Mucosa of rectum (tissue), 2 donors: ENCODE data around the gene MPI.
A peak's percentile ranks its signal among the peaks of the same experiment; 100 is the strongest.

Experiments used
- H3K27ac ChIP-seq, 2 donors: one replicate each; pipeline ENCODE4 v1.7.0; 2013; ENCODE audit warnings: inconsistent platforms in 2 of 2, low read depth in 2 of 2, low read length in 2 of 2
- H3K27me3 ChIP-seq, 2 donors: one replicate each; pipeline ENCODE4 v1.7.0; 2013; ENCODE audit warnings: low read length in 2 of 2; ENCODE audit not compliant: control insufficient read depth in 2 of 2, insufficient read depth in 2 of 2
- H3K36me3 ChIP-seq, 2 donors: one replicate each; pipeline ENCODE4 v1.7.0; 2013; ENCODE audit warnings: low read length in 2 of 2; ENCODE audit not compliant: control insufficient read depth in 2 of 2, insufficient read depth in 2 of 2
- H3K4me1 ChIP-seq, 2 donors: one replicate each; pipeline ENCODE4 v1.7.0; 2013; ENCODE audit warnings: low read length in 2 of 2, mild to moderate bottlenecking in 1 of 2; ENCODE audit not compliant: control insufficient read depth in 2 of 2, insufficient read depth in 2 of 2
- H3K4me3 ChIP-seq, 2 donors: one replicate each; pipeline ENCODE4 v1.7.0; 2013; ENCODE audit warnings: low read length in 2 of 2
- H3K9ac ChIP-seq, 2 donors: one replicate each; pipeline ENCODE4 v1.7.0; 2013; ENCODE audit warnings: low read length in 2 of 2, low read depth in 1 of 2, mild to moderate bottlenecking in 1 of 2
- H3K9me3 ChIP-seq, 2 donors: one replicate each; pipeline ENCODE4 v1.7.0; 2013; ENCODE audit warnings: low read length in 2 of 2; ENCODE audit not compliant: control insufficient read depth in 2 of 2
- donor health status: healthy.
- donor health status: Normal muscosa, but diverticular disease.

Gene MPI

GRCh38 chr15:74901612-74902063 lies 11.8 kb downstream of the MPI start:
- H3K4me1 ChIP-seq = peaks cover 20 to 24% of the 10 kb centered on the region in 2 donors
- peak overlapping the region in 1 of 2 donors; percentile 26 for H3K27ac ChIP-seq
- peaks cover 41 to 56% of the 10 kb centered on the region in 2 donors for H3K36me3 ChIP-seq
- H3K27me3 ChIP-seq = no peaks in the 10 kb centered on the region
- H3K9ac ChIP-seq = no peak overlapping the region
- no peak overlapping the region for H3K4me3 ChIP-seq
- no peaks in the 10 kb centered on the region for H3K9me3 ChIP-seq

GRCh38 chr15:74902295-74903075 lies 12.6 kb downstream of the MPI start:
- Histone ChIP-seq H3K4me1 (peaks cover 23 to 30% of the 10 kb centered on the region in 2 donors), H3K27ac (no peak overlapping the region), H3K9ac (peak overlapping the region in 1 of 2 donors; percentile 8), H3K36me3 (peaks cover 38 to 51% of the 10 kb centered on the region in 2 donors), H3K9me3 (no peaks in the 10 kb centered on the region), H3K27me3 (no peaks in the 10 kb centered on the region), H3K4me3 (no peak overlapping the region)

GRCh38 chr15:74903676-74904075 lies 13.8 kb downstream of the MPI start:
- no peak overlapping the region for H3K27ac ChIP-seq
- no peak overlapping the region for H3K9ac ChIP-seq
- peaks cover 38 to 45% of the 10 kb centered on the region in 2 donors for H3K36me3 ChIP-seq
- H3K4me1 ChIP-seq = peaks cover 24 to 31% of the 10 kb centered on the region in 2 donors
- no peaks in the 10 kb centered on the region for H3K9me3 ChIP-seq
- no peaks in the 10 kb centered on the region for H3K27me3 ChIP-seq
- H3K4me3 ChIP-seq = no peak overlapping the region

GRCh38 chr15:74904190-74904805 lies 14.5 kb downstream of the MPI start:
- Histone ChIP-seq H3K9me3 (no peaks in the 10 kb centered on the region), H3K4me3 (no peak overlapping the region), H3K27ac (no peak overlapping the region), H3K27me3 (no peaks in the 10 kb centered on the region), H3K4me1 (peaks cover 24 to 31% of the 10 kb centered on the region in 2 donors), H3K9ac (no peak overlapping the region), H3K36me3 (peaks cover 32 to 39% of the 10 kb centered on the region in 2 donors)

- no peaks in the 10 kb centered on the region for H3K9me3 ChIP-seq
- H3K27ac ChIP-seq = peak overlapping the region; percentile 87 to 92
- H3K36me3 ChIP-seq = peaks cover 22 to 26% of the 10 kb centered on the region in 2 donors
- peaks cover 24 to 31% of the 10 kb centered on the region in 2 donors for H3K4me1 ChIP-seq
- H3K4me3 ChIP-seq = peak overlapping the region; percentile 80 to 90
- H3K9ac ChIP-seq = peak overlapping the region; percentile 85 to 97
- no peaks in the 10 kb centered on the region for H3K27me3 ChIP-seq
Measured at GRCh38 chr15:74906067-74906449, 16.2 kb downstream of the MPI start.

- H3K9me3 ChIP-seq = no peaks in the 10 kb centered on the region
- peaks cover 20 to 28% of the 10 kb centered on the region in 2 donors for H3K36me3 ChIP-seq
- no peaks in the 10 kb centered on the region for H3K27me3 ChIP-seq
- peak within 1 kb of the TSS; percentile 85 to 97 for H3K9ac ChIP-seq
- peak within 1 kb of the TSS; percentile 87 to 92 for H3K27ac ChIP-seq
- H3K4me3 ChIP-seq = peak within 1 kb of the TSS; percentile 80 to 90
- H3K4me1 ChIP-seq = peaks cover 21 to 27% of the 10 kb centered on the region in 2 donors
Measured at GRCh38 chr15:74906450-74907162, 16.8 kb downstream of the MPI start, which contains the start of gene FAM219B. Gene FAM219B, minus strand, starts transcription at chr15:74906851. Its CDS starts 51 bp downstream, at chr15:74906800.

GRCh38 chr15:74907163-74907870 lies 17.5 kb downstream of the MPI start:
- H3K36me3 ChIP-seq = peaks cover 24 to 25% of the 10 kb centered on the region in 2 donors
- H3K27me3 ChIP-seq = no peaks in the 10 kb centered on the region
- H3K4me1 ChIP-seq = peaks cover 21 to 22% of the 10 kb centered on the region in 2 donors
- H3K9ac ChIP-seq = peak overlapping the region; percentile 85 to 97
- H3K27ac ChIP-seq = peak overlapping the region; percentile 87 to 92
- peak overlapping the region; percentile 80 to 90 for H3K4me3 ChIP-seq
- H3K9me3 ChIP-seq = no peaks in the 10 kb centered on the region

GRCh38 chr15:74908635-74909034 lies 18.8 kb downstream of the MPI start:
- Histone ChIP-seq H3K9ac (no peak overlapping the region), H3K27ac (no peak overlapping the region), H3K27me3 (no peaks in the 10 kb centered on the region), H3K9me3 (no peaks in the 10 kb centered on the region), H3K4me3 (no peak overlapping the region), H3K4me1 (peaks cover 19 to 21% of the 10 kb centered on the region in 2 donors), H3K36me3 (peaks cover 18 to 22% of the 10 kb centered on the region in 2 donors)

- no peaks in the 10 kb centered on the region for H3K9me3 ChIP-seq
- H3K4me1 ChIP-seq = no peaks in the 10 kb centered on the region
- H3K9ac ChIP-seq = no peak overlapping the region
- no peak overlapping the region for H3K4me3 ChIP-seq
- H3K27ac ChIP-seq = no peak overlapping the region
- H3K36me3 ChIP-seq = peaks cover 32 to 35% of the 10 kb centered on the region in 2 donors
- H3K27me3 ChIP-seq = no peaks in the 10 kb centered on the region
Measured at GRCh38 chr15:74913041-74913440, 23.2 kb downstream of the MPI start.
